Measurements from ENCODE around the gene RMI1. TPM values are rescaled to one million over a fixed set of nuclear protein-coding genes. Genes with fewer than 3 reads are reported as not detected.

RMI1 gene
- total and polyA plus RNA-seq, 4 donors: 1.1 to 3.4 (median 3.1) TPM

GRCh38 chr9:83976372-83976771, 4.2 kb upstream of the RMI1 start:
- peaks cover 0 to 3% of the 10 kb centered on the region in 2 donors for H3K4me1 ChIP-seq (ENCODE audit: control insufficient read depth in 1 of 2, insufficient read depth in 2 of 2, low read length in 2 of 2)
- no peak overlapping the region for H3K27ac ChIP-seq (ENCODE audit: low read depth in 1 of 2, low read length in 2 of 2)
- intact Hi-C loops (cut with DNase I): loop anchor here in 1 of 2 donors (5.0 kb wide), 1 partner anchor 196 kb away; no protein-coding TSS in a partner anchor
- no peaks in the 10 kb centered on the region for H3K27me3 ChIP-seq (ENCODE audit: control insufficient read depth in 1 of 2, insufficient read depth in 2 of 2, low read length in 1 of 2)
- no peak overlapping the region for H3K4me3 ChIP-seq (ENCODE audit: low read length in 2 of 2)
- no peak for DNase-seq
- H3K36me3 ChIP-seq (ENCODE audit: control insufficient read depth in 1 of 2, insufficient read depth in 2 of 2, low read length in 1 of 2): peaks cover 8 to 20% of the 10 kb centered on the region in 2 donors
- no peaks in the 10 kb centered on the region for H3K9me3 ChIP-seq (ENCODE audit: control insufficient read depth, low read length)
- no peak for ATAC-seq (ENCODE audit: low FRiP score)
- WGBS, 2 donors: 72 to 77% methylated on average over 2 of the region's 2 CpGs

GRCh38 chr9:83977196-83977595, 3.4 kb upstream of the RMI1 start:
- Histone ChIP-seq H3K4me1 (ENCODE audit: control insufficient read depth in 1 of 2, insufficient read depth in 2 of 2, low read length in 2 of 2) (peaks cover 0 to 3% of the 10 kb centered on the region in 2 donors), H3K4me3 (ENCODE audit: low read length in 2 of 2) (no peak overlapping the region), H3K9me3 (ENCODE audit: control insufficient read depth, low read length) (no peaks in the 10 kb centered on the region), H3K27me3 (ENCODE audit: control insufficient read depth in 1 of 2, insufficient read depth in 2 of 2, low read length in 1 of 2) (no peaks in the 10 kb centered on the region), H3K27ac (ENCODE audit: low read depth in 1 of 2, low read length in 2 of 2) (no peak overlapping the region), H3K36me3 (ENCODE audit: control insufficient read depth in 1 of 2, insufficient read depth in 2 of 2, low read length in 1 of 2) (peaks cover 8 to 12% of the 10 kb centered on the region in 2 donors)
- no peak for DNase-seq
- intact Hi-C loops (cut with DNase I): loop anchor here in 1 of 2 donors (5.0 kb wide), 1 partner anchor 195 kb away; no protein-coding TSS in a partner anchor
- no peak for ATAC-seq (ENCODE audit: low FRiP score)
- 49 to 52% methylated on average over 1 of the region's 1 CpG for WGBS, 2 donors

- Histone ChIP-seq H3K9me3 (ENCODE audit: control insufficient read depth, low read length) (no peaks in the 10 kb centered on the region), H3K27me3 (ENCODE audit: control insufficient read depth in 1 of 2, insufficient read depth in 2 of 2, low read length in 1 of 2) (no peaks in the 10 kb centered on the region), H3K36me3 (ENCODE audit: control insufficient read depth in 1 of 2, insufficient read depth in 2 of 2, low read length in 1 of 2) (peaks cover 3 to 5% of the 10 kb centered on the region in 2 donors), H3K4me3 (ENCODE audit: low read length in 2 of 2) (peak overlapping the region; percentile 67 to 83), H3K27ac (ENCODE audit: low read depth in 1 of 2, low read length in 2 of 2) (peak overlapping the region; percentile 86 to 91), H3K4me1 (ENCODE audit: control insufficient read depth in 1 of 2, insufficient read depth in 2 of 2, low read length in 2 of 2) (peaks cover 0 to 3% of the 10 kb centered on the region in 2 donors)
- intact Hi-C loops (cut with DNase I): loop anchor here in 1 of 2 donors (5.0 kb wide), 1 partner anchor 193 kb away; no protein-coding TSS in a partner anchor
- 0% methylated on average over 47 to 55 of the region's 55 CpGs for WGBS, 2 donors
- DNase-seq (peak; percentile 93 to 95), ATAC-seq (ENCODE audit: low FRiP score) (peak; percentile 89)
These were observed 1.4 kb upstream of the RMI1 start for GRCh38 chr9:83978992-83979811.

GRCh38 chr9:83979812-83980394, 702 bp upstream of the RMI1 start, which contains the start of gene HNRNPK:
Gene HNRNPK, minus strand, starts transcription at chr9:83980215. Its CDS starts 1,963 bp downstream, at chr9:83978252.
- peak; percentile 100 for DNase-seq
- H3K9me3 ChIP-seq (ENCODE audit: control insufficient read depth, low read length): no peaks in the 10 kb centered on the region
- 0 to 1% methylated on average over 39 to 57 of the region's 57 CpGs for WGBS, 2 donors
- H3K27ac ChIP-seq (ENCODE audit: low read depth in 1 of 2, low read length in 2 of 2): peak within 1 kb of the TSS; percentile 86 to 91
- H3K4me1 ChIP-seq (ENCODE audit: control insufficient read depth in 1 of 2, insufficient read depth in 2 of 2, low read length in 2 of 2): peaks cover 0 to 3% of the 10 kb centered on the region in 2 donors
- H3K4me3 ChIP-seq (ENCODE audit: low read length in 2 of 2): peak within 1 kb of the TSS; percentile 67 to 83
- peaks cover under 1 to 3% of the 10 kb centered on the region in 2 donors for H3K36me3 ChIP-seq (ENCODE audit: control insufficient read depth in 1 of 2, insufficient read depth in 2 of 2, low read length in 1 of 2)
- peak; percentile 97 for ATAC-seq (ENCODE audit: low FRiP score)
- intact Hi-C loops (cut with DNase I): loop anchor here (1.0 to 5.0 kb wide), 4 partner anchors 24 to 192 kb away; partner anchors contain the start of gene KIF27 (in 1 of the 2)
- H3K27me3 ChIP-seq (ENCODE audit: control insufficient read depth in 1 of 2, insufficient read depth in 2 of 2, low read length in 1 of 2): no peaks in the 10 kb centered on the region

- intact Hi-C loops (cut with DNase I): loop anchor here in 1 of 2 donors (2.0 to 5.0 kb wide), 2 partner anchors 59 to 190 kb away; partner anchors contain the start of gene KIF27
- Histone ChIP-seq H3K27me3 (ENCODE audit: control insufficient read depth in 1 of 2, insufficient read depth in 2 of 2, low read length in 1 of 2) (no peaks in the 10 kb centered on the region), H3K36me3 (ENCODE audit: control insufficient read depth in 1 of 2, insufficient read depth in 2 of 2, low read length in 1 of 2) (no peaks in the 10 kb centered on the region), H3K9me3 (ENCODE audit: control insufficient read depth, low read length) (no peaks in the 10 kb centered on the region), H3K27ac (ENCODE audit: low read depth in 1 of 2, low read length in 2 of 2) (peak overlapping the region; percentile 9 to 49), H3K4me3 (ENCODE audit: low read length in 2 of 2) (peak overlapping the region; percentile 31 to 70), H3K4me1 (ENCODE audit: control insufficient read depth in 1 of 2, insufficient read depth in 2 of 2, low read length in 2 of 2) (no peaks in the 10 kb centered on the region)
- ATAC-seq (ENCODE audit: low FRiP score) (peak; percentile 64), DNase-seq (no peak)
- WGBS, 2 donors: 1% methylated on average over 29 of the region's 29 CpGs
These were observed 694 bp downstream of the RMI1 start for GRCh38 chr9:83981126-83981871.

- no peaks in the 10 kb centered on the region for H3K9me3 ChIP-seq (ENCODE audit: control insufficient read depth, low read length)
- WGBS, 2 donors: 93 to 98% methylated on average over 3 of the region's 3 CpGs
- intact Hi-C loops (cut with DNase I): no loop called here
- ATAC-seq (ENCODE audit: low FRiP score) (no peak), DNase-seq (no peak)
- H3K4me1 ChIP-seq (ENCODE audit: control insufficient read depth in 1 of 2, insufficient read depth in 2 of 2, low read length in 2 of 2): no peaks in the 10 kb centered on the region
- no peaks in the 10 kb centered on the region for H3K36me3 ChIP-seq (ENCODE audit: control insufficient read depth in 1 of 2, insufficient read depth in 2 of 2, low read length in 1 of 2)
- H3K4me3 ChIP-seq (ENCODE audit: low read length in 2 of 2): no peak overlapping the region
- H3K27me3 ChIP-seq (ENCODE audit: control insufficient read depth in 1 of 2, insufficient read depth in 2 of 2, low read length in 1 of 2): no peaks in the 10 kb centered on the region
- no peak overlapping the region for H3K27ac ChIP-seq (ENCODE audit: low read depth in 1 of 2, low read length in 2 of 2)
These were observed 5.6 kb downstream of the RMI1 start for GRCh38 chr9:83986195-83986594.

- WGBS, 2 donors: 92% methylated on average over 11 of the region's 11 CpGs
These were observed 6.3 kb downstream of the RMI1 start for GRCh38 chr9:83986765-83987401.

GRCh38 chr9:83987402-83987791, 6.8 kb downstream of the RMI1 start:
- Histone ChIP-seq H3K4me1 (ENCODE audit: control insufficient read depth in 1 of 2, insufficient read depth in 2 of 2, low read length in 2 of 2) (no peaks in the 10 kb centered on the region), H3K4me3 (ENCODE audit: low read length in 2 of 2) (no peak overlapping the region), H3K9me3 (ENCODE audit: control insufficient read depth, low read length) (no peaks in the 10 kb centered on the region), H3K27ac (ENCODE audit: low read depth in 1 of 2, low read length in 2 of 2) (no peak overlapping the region), H3K27me3 (ENCODE audit: control insufficient read depth in 1 of 2, insufficient read depth in 2 of 2, low read length in 1 of 2) (no peaks in the 10 kb centered on the region), H3K36me3 (ENCODE audit: control insufficient read depth in 1 of 2, insufficient read depth in 2 of 2, low read length in 1 of 2) (no peaks in the 10 kb centered on the region)
- no peak for DNase-seq
- WGBS, 2 donors: 96 to 100% methylated on average over 1 of the region's 1 CpG
- intact Hi-C loops (cut with DNase I): no loop called here
- no peak for ATAC-seq (ENCODE audit: low FRiP score)

More at GRCh38 chr9:83986765-83987401, 6.3 kb downstream of the RMI1 start:
- Histone ChIP-seq H3K9me3 (ENCODE audit: control insufficient read depth, low read length) (no peaks in the 10 kb centered on the region), H3K4me3 (ENCODE audit: low read length in 2 of 2) (no peak overlapping the region), H3K27ac (ENCODE audit: low read depth in 1 of 2, low read length in 2 of 2) (no peak overlapping the region), H3K36me3 (ENCODE audit: control insufficient read depth in 1 of 2, insufficient read depth in 2 of 2, low read length in 1 of 2) (no peaks in the 10 kb centered on the region), H3K4me1 (ENCODE audit: control insufficient read depth in 1 of 2, insufficient read depth in 2 of 2, low read length in 2 of 2) (no peaks in the 10 kb centered on the region), H3K27me3 (ENCODE audit: control insufficient read depth in 1 of 2, insufficient read depth in 2 of 2, low read length in 1 of 2) (no peaks in the 10 kb centered on the region)
- intact Hi-C loops (cut with DNase I): no loop called here
- ATAC-seq (ENCODE audit: low FRiP score) (no peak), DNase-seq (peak in 1 of 2 donors; percentile 55)
